AG04449 (cell line): ENCODE data around the gene NAIF1.

Source experiments
- CTCF ChIA-PET: fragments of 350-600 bp; formaldehyde crosslinking; extraction: SDS; loops from one replicate; lab custom pipeline; 2021; ENCODE audit warnings: antibody characterized with exemption; lab: Yijun Ruan, JAX
- POLR2A ChIA-PET: fragments of 400-600, 350-600 bp; formaldehyde crosslinking; extraction: SDS; loops from one replicate; lab custom pipeline; 2020; ENCODE audit warnings: antibody characterized with exemption, inconsistent platforms; lab: Yijun Ruan, JAX
- DNase-seq: peaks from one replicate; pipeline ENCODE4 v3.0.0-alpha.2; 2010; ENCODE audit warnings: low read depth, low spot score
- H3K4me3 ChIP-seq: 2 replicates; pipeline ENCODE4 v1.5.1; 2011; ENCODE audit warnings: low read depth, mild to moderate bottlenecking, control low read depth, low read length
- CTCF ChIP-seq: IDR thresholded peaks from one replicate; pipeline ENCODE4 v1.5.1; 2011; ENCODE audit warnings: mild to moderate bottlenecking, moderate library complexity, low read length, control low read depth, inconsistent platforms; ENCODE audit not compliant: insufficient read depth; ENCODE audit errors: missing control alignments

Gene NAIF1

DNA sequence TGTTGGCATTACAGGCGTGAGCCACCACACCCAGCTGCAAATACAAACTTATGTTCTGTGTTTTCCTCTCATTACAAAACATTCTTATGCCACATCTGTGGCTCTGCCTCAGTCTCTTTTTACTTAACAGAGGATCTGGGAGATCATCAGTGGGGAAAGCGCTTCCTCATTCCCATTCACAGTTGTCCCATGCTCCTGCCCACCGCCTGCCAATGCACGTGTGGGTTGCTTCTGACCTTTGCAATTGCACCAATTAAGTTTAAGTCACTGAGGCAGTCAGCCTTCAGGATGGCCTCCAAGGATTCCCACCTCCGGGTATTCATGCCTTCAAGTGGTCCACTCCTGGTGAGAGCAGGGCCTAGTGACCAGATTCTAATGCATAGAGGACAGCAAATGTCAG, 51.4 kb downstream of the NAIF1 start:
- no peak overlapping the region for H3K4me3 ChIP-seq
- no peak for DNase-seq
- no peak for TF ChIP-seq CTCF
- ChIA-PET CTCF (interaction anchor here (1.0 to 5.9 kb wide), 2 partner anchors 14 to 19 kb away, joined by 3 to 32 read pairs; no protein-coding TSS in a partner anchor), POLR2A (no interaction called here)
